Measurements from ENCODE around the gene PDZRN3.

The PDZRN3 gene

DNA sequence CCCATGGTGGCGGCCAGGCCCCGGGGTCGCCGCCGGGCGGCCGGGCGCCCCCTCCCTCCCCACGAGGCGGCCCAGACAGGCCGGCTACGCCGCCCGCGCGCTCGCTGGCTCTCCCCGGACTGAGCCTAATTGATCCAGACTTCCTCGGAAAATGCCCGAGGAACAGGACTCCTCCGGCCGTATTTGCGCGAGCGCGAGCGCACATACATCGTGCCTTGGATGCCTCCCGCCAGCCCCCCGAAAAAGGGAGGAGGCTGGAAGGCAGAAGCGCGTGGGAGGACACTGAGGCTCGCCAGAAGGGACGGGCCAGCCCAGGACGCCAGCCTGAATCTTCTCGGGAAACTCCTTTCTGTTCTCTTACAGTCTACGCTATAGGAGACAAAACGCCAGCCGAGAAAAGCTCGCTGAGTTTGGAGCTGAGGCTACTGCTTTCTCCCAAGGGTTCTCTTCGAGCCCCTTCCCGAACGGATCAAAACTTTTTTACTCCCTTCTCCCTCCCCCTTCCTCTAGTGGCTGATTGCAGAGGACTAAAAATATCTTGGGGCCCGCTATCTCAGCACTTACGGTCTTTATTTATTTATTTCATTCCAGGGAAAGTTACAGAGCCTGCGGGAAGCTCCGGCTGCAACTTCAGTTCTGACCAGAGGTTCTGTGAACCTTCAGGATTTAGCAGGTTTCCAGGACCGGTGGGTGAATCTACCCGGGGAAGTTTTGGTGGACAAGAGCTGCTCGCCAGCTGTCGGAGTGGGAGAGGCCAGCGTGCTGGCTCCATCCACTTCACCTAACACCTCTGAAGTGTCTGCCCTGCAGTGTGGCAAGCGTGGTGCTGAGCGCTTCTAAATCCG lies at the start of gene PDZRN3:
PDZRN3 (minus strand) TSS at position 121 of the 845 bp plus-strand sequence.
- peak; percentile 89 for DNase-seq

DNA sequence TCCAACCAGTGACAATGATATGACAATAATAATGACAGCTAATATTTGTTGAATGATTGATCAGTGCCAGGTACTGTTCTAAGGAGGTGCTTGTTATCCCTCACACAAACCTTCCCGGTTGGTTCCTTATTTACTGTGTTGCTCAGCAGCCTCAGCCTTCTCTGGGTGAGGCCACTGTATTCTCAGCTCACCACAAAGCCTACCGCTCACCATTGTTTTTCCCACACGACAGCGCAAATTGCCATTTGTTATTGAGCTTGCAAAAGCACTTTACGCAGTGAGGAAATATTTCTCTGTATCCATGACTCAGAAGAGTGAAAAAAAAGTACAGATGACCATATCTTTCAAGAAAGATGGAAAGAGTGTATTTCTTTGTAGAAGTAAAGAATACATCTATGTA lies 49.5 kb upstream of the PDZRN3 start:
- DNase-seq, result peak; percentile 36

DNA sequence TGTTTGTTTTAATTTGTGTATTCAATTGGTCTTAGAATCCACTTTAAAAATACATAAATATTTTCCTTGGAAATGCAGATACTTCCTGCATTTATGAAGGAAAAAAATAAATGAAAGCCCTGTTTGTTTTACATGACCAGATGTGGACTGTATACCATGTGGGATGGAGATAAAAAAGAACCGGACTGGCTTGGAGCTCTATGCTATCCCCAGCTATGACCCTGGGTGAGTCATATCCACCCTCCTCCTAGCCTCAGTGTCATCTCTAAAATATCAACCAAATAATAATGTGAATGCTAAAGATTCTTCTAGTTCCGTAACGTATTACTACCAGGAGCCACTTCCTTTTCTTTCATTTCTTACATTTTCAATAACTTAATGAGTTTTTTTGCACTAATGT lies 44.5 kb upstream of the PDZRN3 start:
- DNase-seq, result no peak

DNA sequence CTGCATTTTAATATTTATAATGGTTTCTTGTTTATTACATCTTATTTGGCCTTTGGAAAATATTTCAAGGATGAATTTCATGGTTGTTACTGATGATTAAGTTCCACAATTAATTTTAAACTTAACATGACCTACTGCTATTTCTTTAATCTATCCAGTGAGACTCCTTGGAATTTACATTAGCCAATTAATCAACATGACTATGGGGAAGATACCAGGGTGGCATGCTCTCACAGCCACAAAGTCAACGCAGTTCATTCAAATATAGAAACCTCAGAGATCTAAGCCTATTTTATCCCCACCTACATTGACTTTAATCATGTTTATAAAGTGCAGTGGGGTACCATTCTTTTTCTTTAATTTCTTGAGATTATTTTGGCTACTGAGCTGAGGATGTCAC lies 43.6 kb upstream of the PDZRN3 start:
- DNase-seq, result no peak

DNA sequence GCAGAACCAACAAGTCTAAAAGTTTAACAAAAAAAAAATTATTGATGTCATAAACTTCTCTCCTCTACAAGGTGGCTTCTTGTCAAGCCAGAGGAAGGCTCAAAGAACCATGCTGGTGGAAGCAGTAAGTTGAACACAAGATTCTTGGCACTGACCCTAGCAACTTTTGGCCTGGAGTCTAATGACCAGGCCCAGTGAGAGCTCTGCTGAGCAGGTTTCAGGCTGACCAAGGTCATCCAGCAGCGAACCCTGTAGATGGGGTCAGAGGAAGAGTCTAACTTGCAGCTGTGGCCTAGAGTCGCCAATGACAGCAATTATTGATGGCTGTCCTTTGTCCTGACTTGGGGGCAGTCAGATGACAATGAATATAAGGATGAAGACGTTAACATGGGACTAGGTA lies 43.1 kb upstream of the PDZRN3 start:
- DNase-seq, result no peak

DNA sequence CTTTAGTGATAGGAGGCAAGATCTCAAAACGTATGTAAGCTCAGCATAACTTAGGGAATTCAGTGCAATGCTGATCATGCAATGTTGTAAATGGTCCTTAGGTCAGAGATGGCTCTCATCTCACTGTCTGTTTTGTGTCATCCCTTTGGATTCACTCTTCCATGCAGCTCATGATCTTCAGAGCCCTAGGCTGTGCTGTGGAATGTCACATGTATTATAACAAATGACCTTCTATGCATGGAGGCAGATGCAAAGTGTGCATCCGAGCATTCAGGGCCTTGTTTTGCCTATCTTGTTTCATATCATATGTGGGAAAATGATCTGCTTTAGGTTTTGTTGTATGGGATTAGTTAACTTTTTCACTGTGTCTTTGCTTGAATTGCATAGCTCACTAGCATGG lies 40.5 kb upstream of the PDZRN3 start:
- DNase-seq, result no peak

DNA sequence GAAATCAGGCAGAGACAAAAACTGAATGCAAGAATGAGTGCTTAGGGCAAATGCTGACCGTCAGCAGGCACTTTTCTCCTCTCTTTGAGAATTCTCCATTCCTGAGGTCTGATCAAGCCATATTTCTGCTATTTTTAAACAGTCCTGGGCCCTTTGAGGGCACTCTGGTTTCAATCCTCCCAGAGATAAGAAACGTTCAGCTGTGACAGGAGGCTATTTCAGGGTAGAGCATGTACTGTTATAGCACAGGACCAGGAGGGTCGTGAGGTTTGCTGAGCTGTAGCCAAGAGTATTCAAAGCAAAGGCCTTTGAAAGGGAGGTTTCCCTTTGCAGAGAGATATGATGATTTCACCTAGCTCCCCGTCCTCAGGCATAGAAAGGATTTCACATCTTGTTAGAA lies 39.6 kb upstream of the PDZRN3 start:
- no peak for DNase-seq

DNA sequence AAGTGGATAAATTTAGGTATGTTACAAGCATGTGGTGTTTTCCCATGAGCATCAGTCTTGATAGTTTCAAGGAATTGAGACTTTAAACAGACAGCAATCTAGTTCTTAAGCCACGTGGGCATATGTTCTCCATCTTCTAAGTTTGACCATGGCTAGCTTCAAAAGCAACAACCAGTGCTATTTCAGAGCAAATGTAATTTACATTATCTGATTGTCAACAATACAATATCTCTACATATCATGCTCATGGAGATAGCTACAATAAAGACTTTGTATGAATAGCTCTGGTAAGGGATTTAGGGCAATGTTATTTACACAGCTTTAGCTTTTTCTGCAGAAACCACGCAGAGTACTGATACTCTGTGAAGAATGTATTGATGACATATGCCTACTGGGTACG lies 38.8 kb upstream of the PDZRN3 start:
- DNase-seq, result no peak

DNA sequence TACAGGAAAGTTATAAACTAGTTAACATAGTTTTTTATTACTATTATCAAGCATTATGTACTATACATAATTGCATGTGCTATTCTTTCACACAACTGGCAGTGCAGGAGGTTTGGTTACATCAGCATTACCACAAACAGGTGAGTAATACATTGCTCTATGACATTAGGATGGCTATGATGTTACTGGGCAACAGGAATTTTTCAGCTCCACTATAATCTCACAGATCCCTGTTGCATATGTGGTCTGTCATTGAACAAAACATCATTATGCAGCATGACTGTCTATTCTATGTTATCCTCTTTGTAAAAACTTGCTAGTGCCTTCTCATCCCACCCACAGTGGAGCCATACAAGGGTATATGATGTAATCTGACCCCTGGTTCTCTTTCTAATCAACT lies 36.5 kb upstream of the PDZRN3 start:
- peak; percentile 85 for DNase-seq

DNA sequence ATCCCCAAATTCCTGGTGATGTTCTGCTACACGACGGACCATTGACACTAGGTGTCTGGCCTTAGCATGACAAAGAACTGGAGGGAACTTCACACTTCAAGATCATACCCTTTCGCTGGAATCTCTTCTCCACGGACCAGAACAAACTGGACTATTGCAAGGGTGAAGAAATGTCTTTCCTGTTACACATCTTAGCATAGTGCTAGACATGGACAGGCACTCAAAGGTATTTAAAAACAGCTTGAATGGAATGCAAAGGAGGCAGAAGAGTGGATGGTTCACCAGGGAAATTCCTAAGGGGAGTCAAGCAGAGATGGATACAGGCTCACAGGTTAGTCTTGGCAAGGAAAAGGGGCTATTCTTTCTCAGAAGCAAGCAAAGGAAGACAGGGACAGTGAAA lies 33.5 kb upstream of the PDZRN3 start:
- no peak for DNase-seq

DNA sequence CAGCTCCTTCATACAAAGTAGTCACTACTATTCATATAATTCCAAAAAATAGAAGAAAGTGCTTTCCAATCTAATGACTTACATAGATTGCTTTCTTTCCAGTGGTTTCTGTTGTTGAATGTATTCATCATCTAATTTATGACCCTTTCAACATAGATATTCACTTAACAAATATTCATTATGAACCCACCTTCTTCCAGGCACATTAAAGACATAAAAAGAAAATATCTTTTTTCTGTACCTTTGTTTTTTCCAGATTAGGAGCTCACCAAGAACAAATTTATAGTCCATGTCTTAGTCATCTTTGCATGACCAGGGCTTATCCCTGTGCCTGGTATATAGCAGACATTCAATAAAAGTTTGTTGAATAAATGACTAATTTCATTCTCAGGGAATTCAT lies 32.4 kb upstream of the PDZRN3 start:
- peak; percentile 56 for DNase-seq

DNA sequence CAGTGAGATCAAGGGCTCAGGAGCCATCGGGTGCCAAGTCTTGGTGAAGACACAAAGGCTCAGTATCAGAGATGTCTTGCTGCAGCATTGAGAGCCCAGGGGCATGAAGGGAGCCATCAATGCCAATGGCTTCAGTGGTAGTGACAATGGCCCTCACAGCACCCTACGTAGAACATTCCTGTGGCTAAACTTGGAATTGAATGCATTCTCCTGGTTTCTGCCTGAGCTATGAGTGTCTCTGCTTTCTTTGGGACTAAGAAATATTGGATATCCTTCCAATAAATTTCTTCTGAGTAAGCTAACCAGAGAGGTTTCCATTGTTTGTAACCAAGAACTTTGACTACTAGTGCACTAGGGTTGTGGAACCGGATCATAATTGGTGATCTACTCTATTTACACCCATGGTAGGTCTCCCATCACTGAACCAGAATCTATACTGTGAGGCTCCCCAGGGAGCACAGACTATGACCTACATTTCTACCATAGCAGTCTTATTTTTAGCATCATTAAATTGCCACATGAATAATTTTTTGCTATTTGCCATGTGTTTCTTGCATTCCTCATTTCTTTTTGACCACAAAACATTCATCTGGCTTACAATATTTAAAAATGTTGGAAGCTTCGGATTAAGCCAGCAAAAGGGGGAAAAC lies 31.6 kb upstream of the PDZRN3 start:
- peak; percentile 81 for DNase-seq

DNA sequence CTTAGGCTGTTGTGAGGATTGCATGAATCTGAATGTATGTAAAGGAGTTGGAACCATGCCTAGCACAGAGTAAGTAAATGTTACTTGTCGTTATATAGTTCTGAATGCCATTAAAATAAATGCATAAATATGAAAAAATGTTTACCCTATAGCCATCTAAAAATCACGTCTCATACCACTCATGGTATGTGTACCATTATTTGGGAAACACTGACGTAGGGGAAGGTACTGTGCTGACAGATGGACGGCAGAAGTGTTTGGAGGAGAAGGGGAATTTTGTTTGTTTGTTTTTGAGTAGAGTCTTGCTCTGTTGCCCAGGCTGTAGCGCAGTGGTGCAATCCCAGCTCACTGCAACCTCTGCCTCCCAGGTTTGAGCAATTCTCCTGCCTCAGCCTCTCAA lies 30.5 kb upstream of the PDZRN3 start:
- DNase-seq, result no peak

DNA sequence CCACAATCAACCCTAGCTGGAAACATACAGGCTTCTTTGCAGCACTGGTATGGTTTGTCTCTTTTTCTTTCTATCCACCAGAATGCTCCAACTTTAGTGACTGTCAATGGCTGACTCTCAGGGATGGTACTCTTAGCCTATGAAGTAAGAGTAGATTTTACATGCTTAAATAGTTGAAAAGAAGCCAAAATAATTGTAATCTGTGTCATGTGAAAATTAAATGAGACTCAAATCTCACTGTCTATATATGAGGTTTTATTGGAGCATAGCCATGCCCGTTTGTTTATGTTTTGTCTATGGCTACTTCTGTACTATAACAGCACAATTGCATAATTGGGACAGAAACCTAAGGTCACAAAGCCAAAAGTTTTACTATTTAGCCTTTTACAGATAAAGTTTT lies 29.1 kb upstream of the PDZRN3 start:
- DNase-seq, result peak; percentile 66

DNA sequence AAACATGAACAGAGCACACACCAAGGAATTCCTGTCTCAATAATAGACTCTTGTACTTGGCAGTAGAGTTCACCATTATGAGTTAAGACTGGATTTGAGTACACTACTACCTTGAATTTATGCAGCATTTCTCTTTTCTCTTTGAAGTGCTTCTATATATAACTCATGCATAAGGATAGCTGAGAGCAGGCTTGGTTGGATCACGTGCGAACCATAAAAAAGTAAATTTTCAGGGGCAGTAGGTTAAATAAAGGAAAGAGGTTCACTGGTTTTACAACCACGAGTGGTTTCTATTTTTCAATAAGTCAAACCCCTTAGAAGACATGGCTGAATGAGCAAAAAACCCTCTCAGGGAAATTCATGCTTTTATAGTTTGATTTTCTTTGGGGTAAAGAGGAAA lies 28.6 kb upstream of the PDZRN3 start:
- no peak for DNase-seq

DNA sequence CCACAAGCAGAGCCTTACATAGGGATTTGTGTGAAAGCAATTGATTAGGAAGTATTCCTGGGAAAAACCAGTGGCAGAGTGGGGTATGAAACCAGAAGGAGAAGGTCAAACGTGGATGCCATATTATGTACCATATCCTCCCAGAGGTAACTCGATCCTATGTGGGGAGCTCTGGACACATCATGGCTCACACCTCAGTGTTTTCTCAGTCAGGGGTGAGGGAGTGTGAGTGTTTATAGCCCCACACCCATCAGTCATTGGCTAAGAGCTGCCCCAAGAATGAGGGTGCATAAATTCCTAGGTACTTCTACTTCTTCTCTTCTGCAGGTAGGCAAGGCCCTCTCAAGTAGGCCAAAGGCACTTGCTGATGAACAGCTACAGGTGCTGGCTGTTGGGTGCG lies 28.2 kb upstream of the PDZRN3 start:
- DNase-seq, result no peak

DNA sequence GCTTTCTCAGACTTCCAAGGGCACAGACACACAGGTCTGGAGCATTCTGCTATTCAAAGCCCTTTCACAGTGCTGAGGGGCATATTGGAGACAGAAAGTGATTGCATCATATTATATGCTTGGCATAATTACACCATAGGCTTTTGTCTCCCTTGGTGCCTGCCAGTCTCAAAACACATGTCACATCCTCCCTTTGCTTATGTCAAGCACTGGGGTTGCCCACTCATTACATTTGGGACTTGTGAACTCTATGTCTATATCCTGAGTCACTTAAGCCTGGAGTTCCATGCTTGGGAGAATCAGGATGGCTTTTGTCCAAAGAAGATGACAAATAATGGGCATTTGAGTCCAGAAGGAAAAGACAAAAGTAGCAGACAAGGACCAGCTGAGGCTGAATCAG lies 12.3 kb upstream of the PDZRN3 start:
- peak; percentile 50 for DNase-seq

DNA sequence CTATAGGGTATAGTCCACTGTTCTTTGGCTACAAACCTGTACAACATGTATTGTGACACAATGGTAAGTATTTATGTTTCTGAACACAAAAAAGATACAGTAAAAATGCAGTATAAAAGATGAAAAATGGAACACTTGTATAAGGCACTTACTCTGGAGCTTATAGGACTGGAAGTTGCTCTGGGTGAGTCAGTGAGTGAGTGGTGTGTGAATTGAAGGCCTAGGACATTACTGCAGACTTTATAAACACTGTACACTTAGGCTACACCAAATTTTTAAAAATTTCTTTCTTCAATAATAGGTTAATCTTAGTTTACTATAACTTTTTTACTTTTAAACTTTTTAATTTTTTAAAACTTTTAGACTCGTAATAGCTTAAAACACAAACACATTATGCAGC lies 10.5 kb upstream of the PDZRN3 start:
- DNase-seq, result no peak

DNA sequence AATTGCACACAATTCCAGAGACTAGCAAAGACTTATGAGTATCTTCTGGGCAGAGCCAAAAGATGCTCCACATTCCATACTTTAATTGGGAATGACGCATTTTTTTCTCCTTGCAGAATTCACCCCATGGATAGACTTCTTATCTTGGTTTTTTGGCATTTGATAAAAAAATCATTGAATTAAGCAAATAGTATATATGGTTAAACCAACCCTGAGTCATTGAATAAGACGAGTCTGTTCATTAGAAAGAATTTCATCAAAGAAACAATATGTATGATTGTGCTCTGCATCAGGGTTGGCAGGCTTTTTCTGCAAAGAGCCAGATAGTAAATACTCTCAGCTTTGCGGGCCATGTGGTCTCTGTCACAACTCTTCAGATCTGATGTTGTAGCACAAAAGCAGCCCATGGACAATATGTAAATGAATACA lies 9.2 kb upstream of the PDZRN3 start:
- peak; percentile 41 for DNase-seq

DNA sequence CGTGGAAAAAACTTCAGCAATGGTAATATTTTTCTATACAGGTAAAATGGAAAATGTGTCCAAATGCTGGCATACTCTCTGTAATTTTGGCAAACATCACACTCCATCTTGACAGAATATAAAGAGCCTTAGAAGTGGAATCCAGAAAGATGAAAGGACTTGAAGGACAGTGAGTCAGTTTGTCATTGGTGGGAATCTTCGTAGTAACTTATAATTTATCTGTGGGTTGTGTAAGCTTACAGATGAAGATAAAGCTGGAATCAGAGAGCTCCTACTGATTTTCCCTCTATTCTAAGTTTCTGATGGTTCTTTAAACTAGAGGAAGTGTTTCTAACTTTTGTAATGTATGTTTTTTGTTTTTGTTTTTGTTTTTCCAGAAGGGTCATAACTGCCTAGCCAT lies 8.7 kb upstream of the PDZRN3 start:
- DNase-seq, result no peak

DNA sequence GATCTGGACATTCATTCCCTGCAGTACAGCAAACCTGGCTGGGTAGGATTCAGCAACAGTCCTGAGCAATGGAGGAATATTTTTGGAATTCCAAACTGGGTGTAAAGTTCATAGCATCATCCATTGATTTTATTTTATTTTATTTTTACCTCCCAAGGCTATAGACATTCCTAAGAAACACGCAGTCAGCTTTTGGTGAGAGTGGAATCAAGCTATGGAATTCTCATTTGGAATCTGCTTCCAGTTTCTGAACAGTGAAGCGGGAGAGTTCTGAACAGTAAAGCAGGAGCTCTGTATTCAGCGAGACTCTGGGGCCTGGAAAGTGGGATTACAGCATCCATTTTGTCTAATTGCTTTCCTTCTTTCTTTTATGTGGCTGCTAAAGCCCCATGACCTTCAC lies 1.4 kb upstream of the PDZRN3 start:
- DNase-seq, result peak; percentile 69

DNA sequence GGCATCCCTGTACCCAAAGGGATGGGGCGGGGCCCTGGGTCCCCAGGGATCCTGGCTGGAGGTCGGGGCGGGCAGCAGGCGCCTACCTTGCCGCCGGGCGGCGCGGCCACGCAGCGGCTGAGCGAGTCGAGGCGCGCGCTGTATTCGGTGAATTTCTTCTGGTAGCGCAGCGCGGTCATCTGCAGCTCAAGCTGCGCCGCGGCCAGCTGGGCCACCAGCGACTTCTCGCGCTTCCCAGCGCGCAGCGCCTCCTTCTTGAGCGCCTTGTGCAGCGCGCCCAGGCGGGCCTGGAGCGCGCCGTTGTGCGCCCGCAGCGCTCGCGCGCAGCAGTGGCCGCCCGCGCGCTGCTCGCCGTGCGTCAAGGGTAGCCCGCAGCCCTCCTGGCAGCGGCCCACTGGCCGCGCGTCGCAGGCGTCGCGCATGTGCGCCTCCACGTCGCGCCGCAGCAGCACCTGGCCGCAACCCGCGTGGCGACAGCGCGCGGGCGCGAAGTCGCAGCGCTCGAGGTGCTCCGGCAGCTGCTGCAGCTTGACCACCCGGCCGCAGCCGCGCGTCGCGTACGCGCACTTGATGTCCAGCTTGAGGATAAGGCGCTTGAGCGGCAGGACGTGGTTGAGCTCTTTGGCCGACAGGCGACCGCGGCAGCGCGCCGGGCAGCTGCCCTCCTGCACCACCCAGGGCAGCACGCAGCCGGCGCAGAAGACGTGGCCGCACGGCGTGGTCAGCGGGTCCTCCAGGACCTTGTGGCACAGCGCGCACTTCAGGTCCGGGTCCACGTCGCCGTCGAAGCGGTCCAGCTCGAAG lies 522 bp downstream of the PDZRN3 start:
- DNase-seq, result peak; percentile 80

DNA sequence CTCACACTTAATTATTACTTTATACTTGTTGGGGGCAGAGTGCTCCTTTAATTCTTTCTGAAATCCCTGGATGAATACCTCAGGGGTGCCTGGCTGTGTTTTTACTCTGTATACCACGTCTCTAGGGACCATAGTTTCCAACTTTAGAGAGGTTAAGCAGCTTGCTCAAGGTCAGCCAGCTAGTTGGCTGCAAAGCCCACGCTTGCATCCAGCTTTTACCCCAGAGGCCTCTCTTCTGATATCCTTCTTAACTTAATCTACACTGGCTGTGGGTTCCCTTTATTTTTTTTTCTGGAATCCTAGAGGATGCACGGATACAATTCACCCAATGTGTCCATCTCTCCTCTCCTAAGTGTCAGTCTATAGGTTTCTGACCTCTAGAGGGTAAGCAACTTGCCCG lies 1.4 kb downstream of the PDZRN3 start:
- no peak for DNase-seq

All from fibroblast of skin of right quadriceps (primary cell).